HCT116 (cell line): ENCODE measurements around the gene TBC1D1.

Experiments used
- CTCF ChIP-seq, 3 experiments: fragments of 200-600 bp in 1 of 3; sonication (generic) in 1 of 3; IDR thresholded peaks in 2 of 3; conservative IDR thresholded peaks in 1 of 3; 2 replicates each; pipeline ENCODE4 v1.5.1; 2012 to 2017; ENCODE audit warnings: low read depth in 2 of 3, low read length in 2 of 3, antibody characterized with exemption in 1 of 3, borderline replicate concordance in 1 of 3, control low read depth in 1 of 3, mild to moderate bottlenecking in 1 of 3, mixed read lengths in 1 of 3, mixed run types in 1 of 3, moderate library complexity in 1 of 3; ENCODE audit not compliant: insufficient read depth in 1 of 3
- ELF1 ChIP-seq: IDR thresholded peaks from 2 replicates; pipeline ENCODE4 v1.6.1; 2012; ENCODE audit warnings: low read depth, borderline replicate concordance
- EZH2 ChIP-seq: fragments of 200-600 bp; sonication (generic); IDR thresholded peaks from 2 replicates; pipeline ENCODE4 v1.6.1; 2017; ENCODE audit warnings: antibody characterized with exemption, mixed run types
- POLR2AphosphoS5 ChIP-seq: IDR thresholded peaks from 2 replicates; pipeline ENCODE4 v1.6.1; 2011; ENCODE audit warnings: mild to moderate bottlenecking, low read depth, low read length, moderate library complexity
- SIN3A ChIP-seq: IDR thresholded peaks from 2 replicates; pipeline ENCODE4 v1.6.1; 2012; ENCODE audit warnings: low read depth

DNA sequence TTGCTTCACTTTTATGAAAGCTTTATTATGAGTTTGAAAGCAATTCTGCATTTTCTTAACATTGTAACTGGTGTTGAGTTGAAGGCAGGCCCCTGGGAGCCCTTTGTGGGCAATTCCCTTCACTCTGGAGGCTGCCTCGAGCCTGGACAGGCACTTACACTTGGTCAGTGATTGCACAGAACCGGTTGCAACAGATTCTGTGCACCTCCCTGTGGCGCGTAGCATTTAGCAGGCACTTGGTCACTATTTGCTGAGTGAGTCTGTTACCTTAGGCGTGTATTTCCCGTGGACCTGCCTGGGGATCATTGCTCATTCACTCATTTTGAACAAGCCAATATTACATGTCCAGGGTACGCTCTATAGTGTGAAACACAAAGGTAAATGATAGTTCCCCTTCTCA, 149.7 kb downstream of the TBC1D1 start:
- no peak for TF ChIP-seq ELF1
- no peak for TF ChIP-seq CTCF (IDR thresholded peaks at IDR 0.05 in 2 of 3, conservative IDR thresholded peaks at IDR 0.05 in 1 of 3; ENCODE audit: borderline replicate concordance in 1 of 3, insufficient read depth in 1 of 3, low read depth in 2 of 3, low read length in 2 of 3)
- no peak for TF ChIP-seq SIN3A
- TF ChIP-seq POLR2AphosphoS5: no peak
- TF ChIP-seq EZH2: no peak
